HG03460 (cell line): ENCODE data around the gene BMPR2.
A peak's percentile ranks its signal among the peaks of the same experiment; 100 is the strongest.
"Not testable (repeated sequence)": the region's sequence is repeated elsewhere in the genome, so short reads cannot be mapped to it uniquely, and the experiment has no call there.

ENCODE experiments used
- ATAC-seq: cut with Tn5 transposase; IDR thresholded peaks from one replicate; pipeline ENCODE4 v1.9.1; 2021; ENCODE audit not compliant: unreplicated experiment

The BMPR2 gene

GRCh38 chr2:202375609-202376408 lies at the start of gene BMPR2:
TSS of gene BMPR2 (plus strand) at chr2:202376327. CDS start at chr2:202377475, 1,148 bp downstream.
- ATAC-seq = peak; percentile 62

- ATAC-seq = no peak
Measured at GRCh38 chr2:202327858-202328257, 48.3 kb upstream of the BMPR2 start.

DNA sequence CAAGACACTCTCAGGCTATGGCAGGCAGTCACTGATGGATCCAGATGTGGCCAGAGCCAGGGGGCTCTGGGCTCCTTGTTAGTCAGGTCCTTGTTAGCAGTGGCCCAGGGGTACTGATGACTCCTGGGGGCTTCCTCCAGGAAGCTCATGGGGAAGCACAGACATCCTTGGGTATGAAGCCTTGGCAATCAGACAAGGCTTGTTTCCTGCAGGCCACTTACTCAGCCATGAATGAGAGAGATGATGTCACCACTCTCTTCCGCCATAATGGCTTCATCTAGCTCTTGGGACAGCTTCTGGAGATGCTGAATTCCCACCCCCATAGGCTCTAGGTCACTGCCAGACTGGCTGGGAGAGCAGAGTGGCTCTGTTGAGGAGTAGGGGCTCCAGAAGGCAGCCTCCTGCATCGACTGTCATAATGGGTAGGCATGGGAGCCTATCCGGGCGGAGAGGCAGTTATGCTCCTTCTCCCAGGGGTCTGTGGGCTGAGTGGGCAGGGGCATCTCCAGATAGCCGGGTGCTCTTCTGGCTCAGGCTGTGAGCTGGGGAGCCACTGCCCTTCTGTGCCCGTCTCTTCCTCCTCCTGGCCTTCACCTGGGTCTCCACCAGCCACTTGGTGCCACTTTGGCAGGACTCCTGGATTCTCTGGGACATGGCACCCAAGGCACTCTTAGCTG lies 40.2 kb upstream of the BMPR2 start:
- no peak for ATAC-seq

- ATAC-seq = no peak
Measured at GRCh38 chr2:202337151-202337550, 39.0 kb upstream of the BMPR2 start.

DNA sequence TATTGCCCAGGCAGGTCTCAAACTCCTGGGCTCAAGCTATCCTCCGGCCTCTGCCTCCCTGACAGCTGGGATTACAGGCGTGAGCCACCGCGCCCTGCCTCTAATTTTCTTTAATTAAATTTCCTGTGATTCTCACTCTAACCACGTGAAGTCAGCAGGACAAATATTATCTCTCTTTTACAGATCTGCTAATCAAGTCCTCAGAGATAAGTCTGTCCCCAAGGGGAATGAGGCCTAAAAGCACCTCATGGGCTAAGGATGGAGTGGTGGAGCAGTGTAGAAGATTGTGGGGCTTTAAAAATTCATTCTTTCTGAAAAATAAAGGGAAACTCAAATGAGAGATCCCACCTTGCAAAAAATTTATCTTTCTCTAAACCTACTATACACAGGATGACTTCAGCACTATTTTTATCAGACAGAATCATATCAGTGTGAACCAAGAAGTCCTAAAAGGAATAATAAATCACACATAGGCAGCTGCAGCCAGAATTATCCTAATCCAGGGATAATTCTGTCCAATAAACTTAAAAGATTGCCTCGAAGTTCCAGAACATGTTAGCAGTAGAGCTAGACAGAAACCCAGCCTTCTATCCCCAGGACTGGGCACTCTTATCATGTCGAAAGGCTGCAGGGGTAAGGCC lies 38.3 kb upstream of the BMPR2 start:
- ATAC-seq = no peak

- ATAC-seq = no peak
Measured at GRCh38 chr2:202339071-202339870, 36.9 kb upstream of the BMPR2 start.

- no peak for ATAC-seq
Measured at GRCh38 chr2:202344178-202344577, 31.9 kb upstream of the BMPR2 start.

DNA sequence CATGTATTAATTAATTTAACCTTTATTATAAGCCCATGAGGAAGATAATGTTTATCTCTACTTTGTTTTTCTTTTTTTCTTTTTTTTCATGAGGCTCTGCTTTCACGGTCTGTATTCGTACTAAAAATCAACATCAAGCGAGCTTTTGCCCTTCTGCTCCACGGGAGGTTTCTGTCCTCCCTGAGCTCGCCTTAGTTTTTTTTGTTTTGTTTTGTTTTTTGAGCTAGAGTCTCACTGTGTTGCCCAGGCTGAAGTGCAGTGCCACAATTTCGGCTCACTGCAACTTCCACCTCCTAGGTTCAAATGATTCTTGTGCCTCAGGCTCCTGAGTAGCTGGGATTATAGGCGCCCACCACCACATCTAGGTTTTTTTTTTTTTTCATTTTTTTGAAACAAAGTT lies 29.9 kb upstream of the BMPR2 start:
- no peak for ATAC-seq

DNA sequence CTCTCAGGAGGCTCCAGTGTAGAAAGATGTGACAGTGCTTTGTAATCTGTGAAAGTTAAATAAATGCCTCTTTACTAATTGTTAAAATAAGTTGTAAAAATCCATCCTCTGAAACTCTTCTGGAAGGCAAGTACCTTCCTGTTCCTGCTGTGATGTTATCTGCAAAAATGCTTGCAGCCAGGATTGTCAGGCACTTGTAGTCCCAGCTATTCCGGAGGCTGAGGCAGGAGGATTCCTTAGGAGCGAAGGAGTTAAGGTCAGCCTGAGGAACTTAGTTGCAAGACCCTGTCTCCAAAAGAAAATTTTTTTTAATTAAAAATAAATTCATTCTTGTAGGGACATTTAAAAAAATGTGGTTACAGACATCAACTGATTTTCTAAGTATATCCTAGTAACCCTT lies 22.7 kb upstream of the BMPR2 start:
- no peak for ATAC-seq

GRCh38 chr2:202355993-202356505 lies 20.1 kb upstream of the BMPR2 start:
- ATAC-seq = no peak

GRCh38 chr2:202358924-202359323 lies 17.2 kb upstream of the BMPR2 start:
- ATAC-seq = not testable (repeated sequence)

GRCh38 chr2:202360646-202361045 lies 15.5 kb upstream of the BMPR2 start:
- no peak for ATAC-seq

DNA sequence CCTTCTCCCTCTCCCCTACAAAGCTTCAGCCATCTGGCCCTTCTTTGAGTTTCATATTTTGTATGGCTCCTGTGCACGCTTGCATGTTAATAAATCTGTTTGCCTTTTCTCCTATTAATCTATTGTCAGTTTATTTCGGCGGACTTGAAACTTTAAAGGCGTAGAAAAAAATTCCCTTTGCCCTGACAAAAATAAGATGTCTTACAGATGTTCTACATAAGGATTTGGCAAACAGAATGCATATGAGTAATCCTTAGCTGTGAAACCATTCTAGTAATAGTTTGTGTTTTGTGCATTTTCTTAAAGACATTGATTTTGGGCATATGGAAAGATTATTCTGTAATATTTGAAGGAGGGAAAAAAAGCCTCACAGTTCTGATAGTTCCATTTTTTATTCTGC lies 15.0 kb upstream of the BMPR2 start:
- no peak for ATAC-seq

- no peak for ATAC-seq
Measured at GRCh38 chr2:202373490-202373889, 2.6 kb upstream of the BMPR2 start.

DNA sequence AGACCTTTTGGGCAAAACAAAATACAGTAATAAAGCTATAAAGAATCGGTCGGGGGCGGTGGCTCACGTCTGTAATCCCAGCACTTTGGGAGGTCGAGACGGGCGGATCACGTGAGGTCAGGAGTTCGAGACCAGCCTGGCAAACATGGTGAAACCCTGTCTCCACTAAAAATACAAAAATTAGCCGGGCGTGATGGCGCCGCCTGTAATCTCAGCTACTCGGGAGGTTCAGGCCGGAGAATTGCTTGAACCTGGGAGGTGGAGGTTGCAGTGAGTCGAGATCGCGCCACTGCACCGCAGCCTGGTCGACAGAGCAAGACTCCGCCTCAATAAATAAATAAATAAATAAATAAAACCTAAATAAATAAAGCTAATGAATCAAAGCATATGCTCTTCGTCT lies 1.7 kb upstream of the BMPR2 start:
- ATAC-seq = not testable (repeated sequence)

DNA sequence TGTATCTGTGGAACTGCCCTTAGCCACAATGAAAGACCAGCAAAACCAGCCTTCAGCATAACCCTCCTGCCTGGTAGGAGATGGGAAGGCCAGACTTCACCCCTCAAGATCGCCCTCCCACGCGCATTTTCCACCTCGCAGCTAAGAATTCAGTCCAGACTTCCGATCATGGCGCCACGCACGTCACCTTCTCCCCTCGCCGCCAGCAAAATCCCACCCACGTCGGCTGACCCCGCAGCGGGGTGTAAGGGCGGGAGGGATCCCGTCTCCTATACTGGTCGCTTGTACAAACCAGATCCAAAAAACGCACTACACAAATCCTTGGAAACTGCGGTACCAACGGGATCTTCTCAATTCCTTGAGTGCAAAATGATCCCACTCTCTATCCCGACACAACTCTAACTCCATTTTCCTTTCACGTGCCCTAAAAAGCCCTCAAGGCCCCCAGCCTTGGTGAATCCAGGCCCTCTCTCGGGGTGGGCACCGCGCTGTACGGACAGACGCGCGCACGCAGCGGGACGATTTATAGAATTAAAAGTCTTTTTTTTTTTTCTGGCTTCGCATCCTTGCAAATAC lies 1.0 kb upstream of the BMPR2 start:
- ATAC-seq = no peak

DNA sequence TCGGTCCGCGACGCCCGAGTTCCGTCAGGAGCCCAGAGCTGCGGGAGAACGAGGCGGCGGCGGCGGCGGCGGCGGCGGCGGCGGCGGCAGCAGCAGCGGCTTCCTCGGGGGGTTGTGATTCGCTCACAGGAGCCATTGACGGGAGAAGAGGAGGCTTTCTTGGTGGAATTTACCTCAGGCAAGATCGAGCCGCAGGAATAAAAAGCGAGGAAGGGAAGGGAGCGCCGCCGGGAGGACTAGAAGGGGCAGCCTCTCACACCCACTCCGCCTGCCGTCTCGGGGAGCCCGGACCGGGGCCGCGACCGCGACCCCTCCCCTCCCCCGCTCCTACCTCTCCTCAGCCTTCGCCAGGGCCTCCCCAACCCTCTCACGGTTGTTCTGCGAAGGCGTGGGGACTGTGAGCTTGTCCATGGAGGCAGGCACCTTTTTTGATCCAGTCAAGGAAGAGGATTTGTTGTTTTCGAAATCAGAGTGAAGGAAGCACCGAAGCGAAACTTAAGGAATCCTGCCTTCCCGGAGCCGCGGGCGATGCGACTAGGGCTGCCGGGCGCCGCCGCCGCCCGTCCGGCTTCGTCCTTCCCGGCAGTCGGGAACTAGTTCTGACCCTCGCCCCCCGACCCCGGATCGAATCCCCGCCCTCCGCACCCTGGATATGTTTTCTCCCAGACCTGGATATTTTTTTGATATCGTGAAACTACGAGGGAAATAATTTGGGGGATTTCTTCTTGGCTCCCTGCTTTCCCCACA lies 506 bp downstream of the BMPR2 start:
- ATAC-seq = peak; percentile 20

DNA sequence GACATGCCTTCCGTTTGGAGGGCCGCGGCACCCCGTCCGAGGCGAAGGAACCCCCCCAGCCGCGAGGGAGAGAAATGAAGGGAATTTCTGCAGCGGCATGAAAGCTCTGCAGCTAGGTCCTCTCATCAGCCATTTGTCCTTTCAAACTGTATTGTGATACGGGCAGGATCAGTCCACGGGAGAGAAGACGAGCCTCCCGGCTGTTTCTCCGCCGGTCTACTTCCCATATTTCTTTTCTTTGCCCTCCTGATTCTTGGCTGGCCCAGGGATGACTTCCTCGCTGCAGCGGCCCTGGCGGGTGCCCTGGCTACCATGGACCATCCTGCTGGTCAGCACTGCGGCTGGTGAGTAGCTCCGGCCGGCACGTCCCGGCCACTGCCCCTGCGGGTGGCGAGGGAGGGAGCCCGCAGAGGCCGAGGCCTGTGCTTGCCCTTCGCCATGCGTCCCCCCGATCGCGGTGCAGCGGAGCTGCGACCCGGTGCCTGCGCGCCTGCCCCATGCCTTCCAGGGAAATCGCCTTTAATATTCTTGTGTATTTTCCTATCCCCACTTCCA lies 1.2 kb downstream of the BMPR2 start:
- ATAC-seq = no peak

DNA sequence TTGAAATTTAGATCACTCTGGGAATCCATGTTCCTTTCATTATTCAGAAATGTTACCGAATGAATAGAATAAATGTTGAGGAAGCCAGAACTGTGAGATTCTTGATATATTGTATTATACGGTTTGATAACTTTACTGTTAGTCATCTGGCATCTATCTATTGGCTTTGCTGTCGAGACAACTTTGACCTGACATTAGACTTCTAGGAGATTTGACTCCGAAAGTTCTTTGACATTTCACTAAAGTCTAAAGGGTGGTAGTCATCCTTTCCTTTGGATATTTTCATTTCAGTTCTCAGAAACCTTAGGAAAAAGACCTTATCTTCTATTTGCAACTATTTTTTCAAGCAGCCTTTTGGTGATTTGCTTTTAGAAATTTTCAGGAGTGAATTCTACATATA lies 1.9 kb downstream of the BMPR2 start:
- no peak for ATAC-seq
